ENCODE results near the gene GNG2.

DNA sequence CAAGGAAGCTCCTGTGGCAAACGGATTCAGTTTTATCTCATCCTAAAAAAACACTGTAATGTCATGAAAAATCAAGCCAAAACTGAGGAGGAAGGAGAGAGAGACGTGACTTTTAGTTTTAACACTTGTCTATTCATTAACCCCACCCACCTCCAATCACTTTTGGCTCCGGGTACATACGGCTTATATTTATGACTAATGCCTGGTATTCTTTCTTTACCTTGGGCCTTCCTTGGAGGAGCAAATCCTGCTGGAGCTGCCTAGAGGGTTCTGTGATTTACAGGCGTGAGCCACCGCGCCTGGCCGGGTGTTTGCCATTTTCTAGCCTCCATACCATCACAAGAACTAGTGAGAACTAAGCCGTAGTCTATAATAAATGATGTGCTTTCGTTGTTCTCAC, 68.2 kb downstream of the GNG2 start:
- TF ChIP-seq, protein P1, sequence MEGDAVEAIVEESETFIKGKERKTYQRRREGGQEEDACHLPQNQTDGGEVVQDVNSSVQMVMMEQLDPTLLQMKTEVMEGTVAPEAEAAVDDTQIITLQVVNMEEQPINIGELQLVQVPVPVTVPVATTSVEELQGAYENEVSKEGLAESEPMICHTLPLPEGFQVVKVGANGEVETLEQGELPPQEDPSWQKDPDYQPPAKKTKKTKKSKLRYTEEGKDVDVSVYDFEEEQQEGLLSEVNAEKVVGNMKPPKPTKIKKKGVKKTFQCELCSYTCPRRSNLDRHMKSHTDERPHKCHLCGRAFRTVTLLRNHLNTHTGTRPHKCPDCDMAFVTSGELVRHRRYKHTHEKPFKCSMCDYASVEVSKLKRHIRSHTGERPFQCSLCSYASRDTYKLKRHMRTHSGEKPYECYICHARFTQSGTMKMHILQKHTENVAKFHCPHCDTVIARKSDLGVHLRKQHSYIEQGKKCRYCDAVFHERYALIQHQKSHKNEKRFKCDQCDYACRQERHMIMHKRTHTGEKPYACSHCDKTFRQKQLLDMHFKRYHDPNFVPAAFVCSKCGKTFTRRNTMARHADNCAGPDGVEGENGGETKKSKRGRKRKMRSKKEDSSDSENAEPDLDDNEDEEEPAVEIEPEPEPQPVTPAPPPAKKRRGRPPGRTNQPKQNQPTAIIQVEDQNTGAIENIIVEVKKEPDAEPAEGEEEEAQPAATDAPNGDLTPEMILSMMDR (IDR thresholded peaks at IDR 0.05 in 2 of 3, conservative IDR thresholded peaks at IDR 0.05 in 1 of 3; ENCODE audit: insufficient read depth in 2 of 3, low read depth in 1 of 3, low read length in 3 of 3), result no peak
- no peak for TF ChIP-seq TBL1XR1 (IDR thresholded peaks at IDR 0.05; ENCODE audit: low read length in 2 of 2)
